ENCODE measurements around the gene DPH2. TPM values are rescaled to one million over a fixed set of nuclear protein-coding genes. Genes with fewer than 3 reads are reported as not detected.
A peak's percentile ranks its signal among the peaks of the same experiment; 100 is the strongest.

Gene DPH2
- total RNA-seq, 1 donor, result 32.6 TPM

- DNase-seq (ENCODE audit: low read depth in 2 of 3, low spot score in 2 of 3), result no peak
These were observed 5.9 kb upstream of the DPH2 start for GRCh38 chr1:43963890-43964289.

- no peak for DNase-seq (ENCODE audit: low read depth in 2 of 3, low spot score in 2 of 3)
These were observed 4.5 kb upstream of the DPH2 start for GRCh38 chr1:43965316-43965715.

- DNase-seq (ENCODE audit: low read depth in 2 of 3, low spot score in 2 of 3), result peak in 1 of 3 donors; percentile 46
These were observed 1.4 kb upstream of the DPH2 start for GRCh38 chr1:43968348-43968948.

GRCh38 chr1:43969416-43969745 is 429 bp upstream of the DPH2 start:
- DNase-seq (ENCODE audit: low read depth in 2 of 3, low spot score in 2 of 3), result no peak

DNA sequence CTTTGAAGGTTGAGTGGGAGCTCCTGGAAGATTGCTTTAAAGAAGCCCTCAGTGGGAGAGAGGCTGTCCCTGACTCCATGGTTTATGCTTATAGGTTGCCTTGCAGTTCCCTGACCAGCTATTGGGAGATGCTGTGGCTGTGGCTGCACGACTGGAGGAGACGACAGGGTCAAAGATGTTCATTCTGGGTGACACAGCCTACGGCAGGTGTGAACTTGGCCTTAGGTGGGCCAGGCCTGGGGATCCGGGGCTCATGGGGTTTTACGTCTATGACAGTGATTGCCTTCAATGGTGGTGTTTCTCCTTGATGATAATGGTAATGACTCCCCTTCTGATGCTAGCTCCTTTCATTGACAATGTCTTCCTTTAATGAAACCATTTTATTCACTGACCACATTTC is 692 bp downstream of the DPH2 start:
- no peak for DNase-seq (ENCODE audit: low read depth in 2 of 3, low spot score in 2 of 3)

GRCh38 chr1:43970911-43971310 is 1.1 kb downstream of the DPH2 start:
- no peak for DNase-seq (ENCODE audit: low read depth in 2 of 3, low spot score in 2 of 3)

- no peak for DNase-seq (ENCODE audit: low read depth in 2 of 3, low spot score in 2 of 3)
These were observed 1.6 kb downstream of the DPH2 start for GRCh38 chr1:43971336-43971980.

GRCh38 chr1:43973981-43974442 is 4.2 kb downstream of the DPH2 start:
- DNase-seq (ENCODE audit: low read depth in 2 of 3, low spot score in 2 of 3), result peak in 1 of 3 donors; percentile 48

DNA sequence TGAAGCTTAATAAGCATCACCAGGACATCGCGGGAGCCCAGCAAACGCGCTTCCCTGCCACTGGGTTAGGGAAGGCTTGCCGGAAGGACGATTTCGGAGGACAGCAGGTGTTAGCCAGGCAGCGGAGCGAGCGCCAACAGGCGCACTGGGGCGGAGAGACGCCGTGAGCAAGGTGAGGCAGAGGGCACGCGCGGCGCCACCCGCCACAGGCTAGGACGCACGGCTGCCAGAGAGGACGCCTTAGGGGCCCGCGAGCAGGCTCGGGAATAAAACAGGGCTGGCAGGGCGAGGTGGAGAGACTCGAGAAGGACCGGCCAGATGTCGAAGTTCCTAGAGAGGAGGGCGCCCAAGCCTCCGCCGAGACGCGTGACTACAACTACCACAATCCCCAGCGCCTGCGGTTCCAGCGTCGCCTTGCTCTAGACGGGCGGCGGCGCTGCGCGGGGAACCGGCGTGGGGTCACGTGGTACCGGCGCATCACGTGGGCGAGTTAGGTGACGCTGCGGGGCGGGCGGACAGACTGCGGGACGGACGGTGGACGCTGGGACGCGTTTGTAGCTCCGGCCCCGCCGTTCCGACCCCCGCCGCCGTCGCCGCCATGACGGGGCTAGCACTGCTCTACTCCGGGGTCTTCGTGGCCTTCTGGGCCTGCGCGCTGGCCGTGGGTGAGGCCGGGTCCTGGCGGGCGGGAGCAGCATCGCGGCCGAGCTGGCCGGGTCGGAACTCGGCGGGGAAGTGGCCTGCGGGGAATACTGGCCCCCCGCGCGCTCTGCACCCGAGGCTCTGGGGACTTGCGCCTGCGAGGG is 4.8 kb downstream of the DPH2 start, which contains the start of gene ATP6V0B:
TSS of gene ATP6V0B (plus strand) at position 518 of the 806 bp plus-strand sequence. CDS start at position 599, 81 bp downstream.
- peak; percentile 82 to 94 (median 92) for DNase-seq (ENCODE audit: low read depth in 2 of 3, low spot score in 2 of 3)

GRCh38 chr1:43975249-43975961 is 5.6 kb downstream of the DPH2 start:
- peak in 2 of 3 donors; percentile 57 to 64 for DNase-seq (ENCODE audit: low read depth in 2 of 3, low spot score in 2 of 3)

GRCh38 chr1:43976045-43976444 is 6.2 kb downstream of the DPH2 start:
- DNase-seq (ENCODE audit: low read depth in 2 of 3, low spot score in 2 of 3), result no peak

DNA sequence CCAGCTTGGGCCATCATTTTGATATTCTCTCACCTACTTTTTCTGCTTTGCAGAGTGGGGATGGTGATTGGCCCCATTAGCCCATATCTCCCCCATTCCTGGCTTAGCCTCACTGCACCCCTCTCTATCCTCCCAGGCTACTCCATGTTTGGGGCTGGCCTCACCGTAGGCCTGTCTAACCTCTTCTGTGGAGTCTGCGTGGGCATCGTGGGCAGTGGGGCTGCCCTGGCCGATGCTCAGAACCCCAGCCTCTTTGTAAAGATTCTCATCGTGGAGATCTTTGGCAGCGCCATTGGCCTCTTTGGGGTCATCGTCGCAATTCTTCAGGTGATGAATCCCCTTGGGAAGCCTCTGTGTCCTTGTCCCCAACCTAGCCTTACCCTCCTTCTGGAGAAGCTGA is 7.1 kb downstream of the DPH2 start:
- DNase-seq (ENCODE audit: low read depth in 2 of 3, low spot score in 2 of 3), result no peak

GRCh38 chr1:43977376-43978263 is 7.8 kb downstream of the DPH2 start:
- DNase-seq (ENCODE audit: low read depth in 2 of 3, low spot score in 2 of 3), result no peak

- DNase-seq (ENCODE audit: low read depth in 2 of 3, low spot score in 2 of 3), result no peak
These were observed 8.4 kb downstream of the DPH2 start for GRCh38 chr1:43978264-43978550.

DNA sequence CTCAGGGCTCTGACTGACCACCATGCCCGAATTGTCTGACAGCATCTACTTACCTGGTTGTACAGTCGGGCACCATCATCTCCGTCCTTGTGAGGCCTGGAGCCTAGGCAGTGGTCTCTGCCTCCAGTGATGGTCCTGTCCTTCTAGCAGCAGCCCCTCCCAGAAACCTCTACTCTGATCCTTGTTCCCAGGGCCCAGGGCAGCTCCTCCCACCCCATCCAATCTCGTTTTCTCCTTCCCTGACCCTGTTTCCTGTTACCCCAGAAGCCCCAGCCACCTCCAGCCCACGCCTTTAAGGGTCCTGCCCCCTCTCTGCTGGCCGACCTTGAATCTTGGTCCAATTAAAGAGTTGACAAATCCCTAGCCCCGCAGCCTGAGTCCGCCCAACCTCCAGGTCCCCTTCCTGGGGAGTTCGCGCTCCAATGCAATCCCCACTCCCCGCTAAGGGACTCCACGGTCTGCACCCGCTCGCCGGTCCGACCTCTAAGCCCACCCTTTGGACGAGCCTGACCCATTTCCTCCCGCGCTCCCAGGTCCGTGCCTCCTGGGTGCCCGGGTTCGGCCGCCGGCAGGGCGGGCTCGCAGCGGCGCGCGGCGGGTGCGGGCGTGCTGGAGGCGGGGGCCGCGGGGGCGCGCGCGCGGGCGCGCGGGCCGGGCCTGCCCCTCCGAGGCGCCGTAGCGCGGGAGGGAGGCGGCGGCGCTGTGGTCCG is 8.9 kb downstream of the DPH2 start, which contains the start of gene B4GALT2:
TSS of gene B4GALT2 (plus strand) at position 660 of the 710 bp plus-strand sequence. CDS start 1,951 bp downstream, outside the sequence.
- DNase-seq (ENCODE audit: low read depth in 2 of 3, low spot score in 2 of 3), result no peak

GRCh38 chr1:43979261-43979527 is 9.4 kb downstream of the DPH2 start:
- DNase-seq (ENCODE audit: low read depth in 2 of 3, low spot score in 2 of 3), result no peak

DNA sequence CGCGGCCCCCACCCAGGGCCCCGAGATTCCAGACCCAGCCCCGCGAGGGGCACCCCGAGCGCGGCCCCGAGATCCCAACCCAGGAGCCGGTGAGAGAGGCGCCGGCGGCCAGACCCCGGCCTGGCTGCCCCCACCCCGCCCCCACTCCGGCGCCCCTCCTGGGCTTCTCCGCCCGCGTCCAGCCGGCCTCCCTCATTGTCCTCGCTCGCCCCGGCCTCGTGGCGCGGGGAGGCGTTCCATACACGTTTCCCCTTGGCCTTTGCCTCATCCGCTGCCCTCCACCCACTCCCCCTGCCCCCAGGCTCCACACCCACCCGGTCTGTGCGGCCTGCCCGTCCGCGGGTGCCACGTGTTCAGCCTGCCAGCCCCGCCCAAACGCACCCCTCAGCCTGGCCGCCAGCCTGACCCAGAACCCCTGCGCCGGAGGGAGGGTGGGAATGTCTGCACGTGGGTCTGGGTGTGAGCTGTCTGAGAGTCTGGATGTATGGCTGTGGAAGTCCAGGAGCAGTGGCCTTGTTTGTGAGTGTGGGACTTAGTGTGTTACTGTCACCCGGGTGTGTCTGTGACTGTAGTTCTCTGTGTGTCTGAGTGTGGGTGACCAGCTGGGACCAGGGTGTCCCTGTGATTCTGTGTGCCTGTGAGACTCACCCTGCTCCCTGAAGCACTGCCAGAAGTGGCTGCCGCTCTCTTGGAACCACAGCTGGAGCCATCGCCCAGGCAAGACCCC is 9.9 kb downstream of the DPH2 start:
- DNase-seq (ENCODE audit: low read depth in 2 of 3, low spot score in 2 of 3), result no peak

DNA sequence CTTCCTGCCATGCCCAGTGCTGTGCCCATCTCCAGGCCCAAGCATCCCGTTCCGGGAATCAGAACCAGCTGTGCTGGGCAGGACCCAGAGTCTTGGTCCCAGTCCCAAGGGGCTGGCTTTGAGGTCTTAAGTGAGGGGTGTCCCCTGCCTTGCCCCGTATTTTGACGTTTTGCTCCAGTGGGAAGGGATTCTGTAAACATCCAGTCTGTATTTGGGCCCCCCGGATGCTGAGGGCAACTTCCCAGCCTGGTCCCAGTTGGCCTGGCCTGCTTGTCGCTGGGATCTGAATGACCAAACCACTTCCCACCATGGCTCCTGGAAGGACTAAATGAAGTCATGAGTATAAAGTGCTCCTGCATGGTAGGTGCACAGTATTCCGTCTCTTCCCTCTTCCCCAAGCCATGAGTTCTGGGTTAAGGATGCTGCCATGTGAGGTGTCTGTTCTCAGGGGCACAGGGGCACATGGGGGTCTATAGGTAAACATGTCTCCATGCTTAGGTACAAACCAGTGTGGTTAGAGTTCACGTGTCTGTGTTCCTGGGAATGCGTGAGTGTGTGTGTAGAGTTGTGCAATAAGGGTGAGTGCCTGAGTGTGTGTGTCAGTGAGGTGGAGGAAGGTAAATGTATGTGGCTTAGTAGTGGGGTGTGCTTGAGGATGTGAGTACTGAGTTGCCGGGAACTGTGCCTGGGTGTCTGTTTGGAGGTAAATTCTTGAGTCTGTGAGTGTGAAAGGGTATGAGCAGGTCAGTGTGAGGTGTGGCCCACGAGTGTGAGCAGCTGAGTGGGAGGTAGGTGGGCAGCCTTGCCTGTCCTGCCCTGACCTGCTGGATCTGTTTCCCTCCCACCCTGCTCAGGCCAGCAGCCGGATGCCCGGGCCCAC is 10.7 kb downstream of the DPH2 start:
- no peak for DNase-seq (ENCODE audit: low read depth in 2 of 3, low spot score in 2 of 3)
